Liver (tissue), 9 donors: ENCODE data around the gene ANXA6. TPM values are rescaled to one million over a fixed set of nuclear protein-coding genes. Genes with fewer than 3 reads are reported as not detected.

ENCODE experiments used
- DNase-seq: peaks from one replicate; pipeline ENCODE4 v3.0.0-alpha.2; 2017; ENCODE audit warnings: low spot score
- H3K27ac ChIP-seq, 2 donors: one replicate each; pipeline ENCODE4 v1.7.0; 2013; ENCODE audit warnings: inconsistent platforms in 2 of 2, low read length in 2 of 2, control low read depth in 1 of 2, low read depth in 1 of 2, mild to moderate bottlenecking in 1 of 2
- H3K27me3 ChIP-seq, 4 donors: one replicate each; pipeline versions ENCODE4 v1.6.1 to v1.7.0; 2013; ENCODE audit warnings: low read length in 3 of 4, inconsistent platforms in 1 of 4, mild to moderate bottlenecking in 1 of 4, moderate library complexity in 1 of 4; ENCODE audit not compliant: control insufficient read depth in 4 of 4, insufficient read depth in 4 of 4
- H3K36me3 ChIP-seq, 4 donors: one replicate each; pipeline versions ENCODE4 v1.6.1 to v1.7.0; 2013; ENCODE audit warnings: low read length in 3 of 4, mild to moderate bottlenecking in 3 of 4, low read depth in 1 of 4, moderate library complexity in 1 of 4; ENCODE audit not compliant: control insufficient read depth in 4 of 4, insufficient read depth in 3 of 4
- H3K4me1 ChIP-seq, 4 donors: one replicate each; pipeline versions ENCODE4 v1.6.1 to v1.7.0; 2013; ENCODE audit warnings: low read length in 3 of 4, mild to moderate bottlenecking in 3 of 4, moderate library complexity in 1 of 4; ENCODE audit not compliant: control insufficient read depth in 4 of 4, insufficient read depth in 4 of 4
- H3K4me3 ChIP-seq, 3 donors: one replicate each; pipeline versions ENCODE4 v1.6.1 to v1.7.0; 2013; ENCODE audit warnings: low read length in 3 of 3, control low read depth in 1 of 3, low read depth in 1 of 3, mild to moderate bottlenecking in 1 of 3
- H3K9ac ChIP-seq, 2 donors: one replicate each; pipeline ENCODE4 v1.7.0; 2013; ENCODE audit warnings: low read length in 2 of 2, mild to moderate bottlenecking in 2 of 2, moderate library complexity in 2 of 2, control low read depth in 1 of 2, low read depth in 1 of 2
- H3K9me3 ChIP-seq, 4 donors: one replicate each; pipeline versions ENCODE4 v1.6.1 to v1.7.0; 2013; ENCODE audit warnings: low read length in 3 of 4; ENCODE audit not compliant: control insufficient read depth in 4 of 4
- CTCF ChIP-seq: fragments of 150-350 bp; IDR thresholded peaks from 2 replicates; pipeline ENCODE4 v1.5.1; 2017; ENCODE audit warnings: improper control_type of control experiment, low read depth, low read length; ENCODE audit not compliant: missing input control
- EGR1 ChIP-seq, 2 donors: IDR thresholded peaks; 2 replicates each; pipeline ENCODE4 v1.6.1; 2016 to 2018; ENCODE audit warnings: antibody characterized with exemption in 2 of 2, low read depth in 2 of 2
- FOXA1 ChIP-seq: IDR thresholded peaks from 2 replicates; pipeline ENCODE4 v1.6.1; 2016; ENCODE audit warnings: antibody characterized with exemption
- FOXA2 ChIP-seq: IDR thresholded peaks from 2 replicates; pipeline ENCODE4 v1.6.1; 2016; ENCODE audit warnings: antibody characterized with exemption
- GABPA ChIP-seq, 2 donors: IDR thresholded peaks in 1 of 2; conservative IDR thresholded peaks in 1 of 2; 2 replicates each; pipeline ENCODE4 v1.6.1; 2016; ENCODE audit warnings: antibody characterized with exemption in 2 of 2, mild to moderate bottlenecking in 1 of 2, moderate library complexity in 1 of 2
- HNF4A ChIP-seq, 2 donors: conservative IDR thresholded peaks; 2 replicates each; pipeline ENCODE4 v1.6.1; 2016; ENCODE audit warnings: antibody characterized with exemption in 2 of 2, mild to moderate bottlenecking in 2 of 2
- HNF4G ChIP-seq: IDR thresholded peaks from 2 replicates; pipeline ENCODE4 v1.6.1; 2016; ENCODE audit warnings: antibody characterized with exemption
- JUND ChIP-seq, 2 donors: IDR thresholded peaks; 2 replicates each; pipeline ENCODE4 v1.6.1; 2016; ENCODE audit warnings: antibody characterized with exemption in 2 of 2
- NR2F2 ChIP-seq: IDR thresholded peaks from 2 replicates; pipeline ENCODE4 v1.6.1; 2016; ENCODE audit warnings: antibody characterized with exemption
- RAD21 ChIP-seq, 2 donors: IDR thresholded peaks; 2 replicates each; pipeline ENCODE4 v1.6.1; 2016; ENCODE audit warnings: antibody characterized with exemption in 2 of 2, mild to moderate bottlenecking in 2 of 2
- REST ChIP-seq: IDR thresholded peaks from 2 replicates; pipeline ENCODE4 v1.6.1; 2016; ENCODE audit warnings: antibody characterized with exemption, mild to moderate bottlenecking
- RXRA ChIP-seq, 2 donors: IDR thresholded peaks; 2 replicates each; pipeline ENCODE4 v1.6.1; 2017 to 2018; ENCODE audit warnings: antibody characterized with exemption in 2 of 2, mild to moderate bottlenecking in 1 of 2
- SP1 ChIP-seq: IDR thresholded peaks from 2 replicates; pipeline ENCODE4 v1.6.1; 2018; ENCODE audit warnings: antibody characterized with exemption, mild to moderate bottlenecking
- TAF1 ChIP-seq: conservative IDR thresholded peaks from 2 replicates; pipeline ENCODE4 v1.6.1; 2016; ENCODE audit warnings: antibody characterized with exemption, mild to moderate bottlenecking
- YY1 ChIP-seq: IDR thresholded peaks from 2 replicates; pipeline ENCODE4 v1.6.1; 2016; ENCODE audit warnings: antibody characterized with exemption, mild to moderate bottlenecking
- WGBS: extraction: QIAGEN DNeasy Blood & Tissue Kit; methylation state at CpG from one replicate; pipeline ENCODE4 v1.1.7; 2013; 5-methylcytosine and 5-hydroxymethylcytosine counted together
- polyA plus RNA-seq, 2 donors: library from polyadenylated mRNA; stranded (reverse) in 1 of 2; unstranded in 1 of 2; fragments of 200-250 nt in 1 of 2; fragments of >200 nt in 1 of 2; fragmentation: Nextera tagmentation in 1 of 2; extraction: Ambion mirVana in 1 of 2; gene quantifications; one replicate each; pipeline versions ENCODE4 v1.2.1 to v1.2.3, GENCODE V29; 2013 to 2015
- total RNA-seq, 2 donors: library from RNA; depleted of rRNA; stranded (reverse); fragments of >200 nt; gene quantifications; one replicate each; pipeline ENCODE4 v1.2.3, GENCODE V29; 2014
- TF ChIP-seq, protein P1 (sequence below): IDR thresholded peaks from 2 replicates; pipeline ENCODE4 v1.6.1; 2016; ENCODE audit warnings: antibody characterized with exemption
- TF ChIP-seq, protein P2 (sequence below): IDR thresholded peaks from 2 replicates; pipeline ENCODE4 v1.6.1; 2016; ENCODE audit warnings: antibody characterized with exemption
- TF ChIP-seq, protein P3 (sequence below): IDR thresholded peaks from 2 replicates; pipeline ENCODE4 v1.6.1; 2016; ENCODE audit warnings: antibody characterized with exemption
- donor health status: healthy.
- donor health status: healthy.
- donor health status: healthy.
- donor health status: healthy.
- donor health status: healthy.

ANXA6 gene
- total and polyA plus RNA-seq, 4 donors = 52.7 to 215 (median 126) TPM

DNA sequence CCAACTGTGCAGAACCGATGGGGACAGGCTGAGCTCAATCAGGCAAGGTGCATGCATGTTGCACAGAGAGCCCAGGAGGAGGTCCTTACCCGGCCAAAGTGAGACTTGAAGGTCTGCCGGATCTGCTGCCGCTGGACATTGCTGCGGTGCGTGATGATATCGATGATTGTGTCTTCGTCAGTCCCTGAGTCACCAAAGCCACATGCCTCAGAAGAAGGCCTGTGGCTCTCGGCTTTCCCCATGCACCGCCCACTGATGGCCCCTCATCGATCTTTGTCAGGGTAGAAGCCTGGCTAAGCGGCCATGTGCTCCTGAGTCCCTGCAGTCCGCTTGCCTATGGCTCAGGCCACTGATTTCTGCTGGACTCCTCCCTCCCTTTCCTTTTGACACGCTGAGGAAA is 34.8 kb downstream of the ANXA6 start:
- Histone ChIP-seq H3K36me3 (peaks cover 18 to 69% (median 50%) of the 10 kb centered on the region in 4 donors), H3K27me3 (no peaks in the 10 kb centered on the region), H3K27ac (no peak overlapping the region), H3K9ac (no peak overlapping the region), H3K4me1 (peaks cover 0 to 7% (median 2%) of the 10 kb centered on the region in 4 donors), H3K9me3 (no peaks in the 10 kb centered on the region), H3K4me3 (no peak overlapping the region)
- WGBS = 95% methylated on average over 14 of the region's 14 CpGs
- TF ChIP-seq, protein P1, sequence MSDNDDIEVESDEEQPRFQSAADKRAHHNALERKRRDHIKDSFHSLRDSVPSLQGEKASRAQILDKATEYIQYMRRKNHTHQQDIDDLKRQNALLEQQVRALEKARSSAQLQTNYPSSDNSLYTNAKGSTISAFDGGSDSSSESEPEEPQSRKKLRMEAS = no peak
- TF ChIP-seq SP1 (no peak), YY1 (no peak), GABPA (IDR thresholded peaks at IDR 0.05 in 1 of 2, conservative IDR thresholded peaks at IDR 0.05 in 1 of 2) (no peak), HNF4A (conservative IDR thresholded peaks at IDR 0.05) (no peak), RAD21 (IDR thresholded peaks at IDR 0.05) (no peak)
- TF ChIP-seq, protein P2, sequence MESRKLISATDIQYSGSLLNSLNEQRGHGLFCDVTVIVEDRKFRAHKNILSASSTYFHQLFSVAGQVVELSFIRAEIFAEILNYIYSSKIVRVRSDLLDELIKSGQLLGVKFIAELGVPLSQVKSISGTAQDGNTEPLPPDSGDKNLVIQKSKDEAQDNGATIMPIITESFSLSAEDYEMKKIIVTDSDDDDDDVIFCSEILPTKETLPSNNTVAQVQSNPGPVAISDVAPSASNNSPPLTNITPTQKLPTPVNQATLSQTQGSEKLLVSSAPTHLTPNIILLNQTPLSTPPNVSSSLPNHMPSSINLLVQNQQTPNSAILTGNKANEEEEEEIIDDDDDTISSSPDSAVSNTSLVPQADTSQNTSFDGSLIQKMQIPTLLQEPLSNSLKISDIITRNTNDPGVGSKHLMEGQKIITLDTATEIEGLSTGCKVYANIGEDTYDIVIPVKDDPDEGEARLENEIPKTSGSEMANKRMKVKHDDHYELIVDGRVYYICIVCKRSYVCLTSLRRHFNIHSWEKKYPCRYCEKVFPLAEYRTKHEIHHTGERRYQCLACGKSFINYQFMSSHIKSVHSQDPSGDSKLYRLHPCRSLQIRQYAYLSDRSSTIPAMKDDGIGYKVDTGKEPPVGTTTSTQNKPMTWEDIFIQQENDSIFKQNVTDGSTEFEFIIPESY = no peak
- TF ChIP-seq, protein P3, sequence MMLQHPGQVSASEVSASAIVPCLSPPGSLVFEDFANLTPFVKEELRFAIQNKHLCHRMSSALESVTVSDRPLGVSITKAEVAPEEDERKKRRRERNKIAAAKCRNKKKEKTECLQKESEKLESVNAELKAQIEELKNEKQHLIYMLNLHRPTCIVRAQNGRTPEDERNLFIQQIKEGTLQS = no peak
- no peak for DNase-seq

- Histone ChIP-seq H3K36me3 (peaks cover 22 to 71% (median 55%) of the 10 kb centered on the region in 4 donors), H3K27ac (no peak overlapping the region)
Observed at GRCh38 chr5:151121665-151122064, 35.9 kb downstream of the ANXA6 start.

More at GRCh38 chr5:151121665-151122064, 35.9 kb downstream of the ANXA6 start:
- WGBS = 93% methylated on average over 5 of the region's 5 CpGs
- no peak for TF ChIP-seq JUND (IDR thresholded peaks at IDR 0.05)
- no peak for TF ChIP-seq GABPA (IDR thresholded peaks at IDR 0.05 in 1 of 2, conservative IDR thresholded peaks at IDR 0.05 in 1 of 2)
- TF ChIP-seq YY1 = no peak
- no peak for TF ChIP-seq RAD21 (IDR thresholded peaks at IDR 0.05)
- no peak for TF ChIP-seq EGR1 (IDR thresholded peaks at IDR 0.05; ENCODE audit: low read depth in 2 of 2)
- TF ChIP-seq FOXA2 = no peak
- TF ChIP-seq NR2F2 = no peak
- TF ChIP-seq SP1 = no peak
- TF ChIP-seq FOXA1 = no peak
- TF ChIP-seq, protein P2 = no peak
- no peak for TF ChIP-seq TAF1
- TF ChIP-seq HNF4G = no peak
- TF ChIP-seq HNF4A (conservative IDR thresholded peaks at IDR 0.05) = no peak
- TF ChIP-seq, protein P3 = no peak
- TF ChIP-seq CTCF = no peak
- no peak for TF ChIP-seq REST
- TF ChIP-seq RXRA (IDR thresholded peaks at IDR 0.05) = no peak
- Histone ChIP-seq H3K9me3 (no peaks in the 10 kb centered on the region), H3K27me3 (no peaks in the 10 kb centered on the region), H3K4me3 (no peak overlapping the region), H3K9ac (no peak overlapping the region), H3K4me1 (peaks cover 0 to 7% (median 2%) of the 10 kb centered on the region in 4 donors)
- DNase-seq = no peak
